CD4-positive, alpha-beta T cell (primary cell): ENCODE data around the gene WDFY4. TPM values are rescaled to one million over a fixed set of nuclear protein-coding genes. Genes with fewer than 3 reads are reported as not detected.

ENCODE experiments used
- ATAC-seq: fragments of 200-7000 bp; cut with Tn5 transposase; one replicate; pipeline ENCODE4 v1.10.0; 2022; ENCODE audit warnings: mild to moderate bottlenecking; ENCODE audit not compliant: poor library complexity
- CTCF ChIA-PET: fragments of 350-600 bp; sonication (Branson Sonifier 250); formaldehyde crosslinking; loops from one replicate; lab custom pipeline; 2021; ENCODE audit warnings: antibody characterized with exemption, inconsistent platforms; lab: Charles Lee
- POLR2A ChIA-PET: fragments of 350-600 bp; sonication (Branson Sonifier 250); formaldehyde crosslinking; loops from one replicate; lab custom pipeline; 2021; ENCODE audit warnings: antibody characterized with exemption, inconsistent platforms; lab: Charles Lee
- DNase-seq, 14 experiments: peaks; one replicate each; pipeline ENCODE4 v3.0.0-alpha.2; 2013 to 2020; ENCODE audit warnings: mixed read lengths in 2 of 14
- H3K27ac ChIP-seq, 2 donors: one replicate each; pipeline versions ENCODE4 v1.5.1 to v1.7.0; 2013; ENCODE audit warnings: low read length in 2 of 2, low read depth in 1 of 2, mild to moderate bottlenecking in 1 of 2
- H3K27me3 ChIP-seq, 2 experiments: 1 replicate in 1 of 2; 2 replicates in 1 of 2; pipeline versions ENCODE4 v1.6.1 to v1.7.0; 2013; ENCODE audit warnings: low read length in 2 of 2, control low read depth in 1 of 2, mild to moderate bottlenecking in 1 of 2, moderate library complexity in 1 of 2; ENCODE audit not compliant: insufficient read depth in 2 of 2, control insufficient read depth in 1 of 2
- H3K36me3 ChIP-seq: one replicate; pipeline ENCODE4 v1.6.1; 2013; ENCODE audit warnings: low read length, control low read depth; ENCODE audit not compliant: insufficient read depth
- H3K4me1 ChIP-seq: one replicate; pipeline ENCODE4 v1.6.1; 2013; ENCODE audit warnings: low read length, control low read depth; ENCODE audit not compliant: insufficient read depth
- H3K4me3 ChIP-seq: one replicate; pipeline ENCODE4 v1.5.1; 2013; ENCODE audit warnings: mild to moderate bottlenecking, low read length, moderate library complexity
- H3K9me3 ChIP-seq, 2 experiments: 1 replicate in 1 of 2; 2 replicates in 1 of 2; pipeline versions ENCODE4 v1.6.1 to v1.7.0; 2013; ENCODE audit warnings: low read length in 2 of 2, mild to moderate bottlenecking in 2 of 2, control low read depth in 1 of 2, moderate library complexity in 1 of 2; ENCODE audit not compliant: control insufficient read depth in 1 of 2, insufficient read depth in 1 of 2
- H3K27ac Mint-ChIP-seq: one replicate; pipeline ENCODE4 v1.8.0; 2020; ENCODE audit warnings: mixed read lengths
- H3K27me3 Mint-ChIP-seq: one replicate; pipeline ENCODE4 v1.8.0; 2021; ENCODE audit warnings: mixed read lengths
- H3K36me3 Mint-ChIP-seq: one replicate; pipeline ENCODE4 v1.8.0; 2021; ENCODE audit warnings: low read depth, mixed read lengths
- H3K4me1 Mint-ChIP-seq: one replicate; pipeline ENCODE4 v1.8.0; 2021; ENCODE audit warnings: low read depth, mixed read lengths
- H3K4me3 Mint-ChIP-seq: one replicate; pipeline ENCODE4 v1.8.0; 2020; ENCODE audit warnings: mild to moderate bottlenecking, mixed read lengths
- H3K9me3 Mint-ChIP-seq: one replicate; pipeline ENCODE4 v1.8.0; 2020; ENCODE audit warnings: mixed read lengths
- intact Hi-C, 2 experiments: fragments of 100-400 bp; cut with DNase I in 1 of 2; cut with micrococcal nuclease in 1 of 2; formaldehyde crosslinking; loops; one replicate each; pipeline versions ENCODE4 v1.15.1 to v1.9.0; 2023 to 2025; cut with DNase I, micrococcal nuclease
- total RNA-seq, 174 experiments: library from RNA in 2 of 174; stranded (reverse) in 2 of 174; gene quantifications; one replicate each; pipeline ENCODE4 v1.2.3 and lab custom pipeline; 2021 to 2026
- TF ChIP-seq, protein P1 (sequence below): fragments of 200-600 bp; IDR thresholded peaks from one replicate; pipeline ENCODE4 v1.8.0; 2022; ENCODE audit warnings: antibody characterized with exemption, mild to moderate bottlenecking

The WDFY4 gene
- total RNA-seq, 2 experiments from 2014 or later, result 1.3 to 2.5 TPM

DNA sequence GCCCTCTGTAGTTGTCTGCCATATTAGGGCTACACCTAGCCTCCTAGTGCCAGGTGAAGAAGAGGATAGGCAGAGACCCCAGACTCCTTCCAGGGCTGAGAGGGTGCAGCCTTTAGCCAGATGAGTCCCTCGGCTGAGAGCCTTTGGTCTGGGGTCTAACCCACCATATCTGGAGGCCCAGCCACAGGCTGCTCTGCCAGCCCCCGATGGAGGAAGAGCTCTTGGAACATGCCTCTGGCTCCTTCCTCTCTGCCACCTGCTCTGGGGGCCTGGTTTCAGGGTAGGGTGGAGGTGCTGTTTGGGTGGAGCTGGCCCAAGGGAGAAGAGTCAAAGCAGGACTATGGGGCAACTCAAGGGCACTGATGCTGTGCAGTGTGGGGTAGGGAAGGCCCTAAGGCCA lies 253.6 kb downstream of the WDFY4 start:
- Mint-ChIP-seq H3K36me3 (no peaks in the 10 kb centered on the region), H3K27me3 (no peaks in the 10 kb centered on the region), H3K4me1 (no peaks in the 10 kb centered on the region), H3K9me3 (no peaks in the 10 kb centered on the region), H3K27ac (no peak overlapping the region), H3K4me3 (no peak overlapping the region)
- H3K4me3 ChIP-seq, result no peak overlapping the region
- intact Hi-C loops, result no loop called here
- DNase-seq, result no peak
- no peaks in the 10 kb centered on the region for H3K9me3 ChIP-seq
- TF ChIP-seq, protein P1, sequence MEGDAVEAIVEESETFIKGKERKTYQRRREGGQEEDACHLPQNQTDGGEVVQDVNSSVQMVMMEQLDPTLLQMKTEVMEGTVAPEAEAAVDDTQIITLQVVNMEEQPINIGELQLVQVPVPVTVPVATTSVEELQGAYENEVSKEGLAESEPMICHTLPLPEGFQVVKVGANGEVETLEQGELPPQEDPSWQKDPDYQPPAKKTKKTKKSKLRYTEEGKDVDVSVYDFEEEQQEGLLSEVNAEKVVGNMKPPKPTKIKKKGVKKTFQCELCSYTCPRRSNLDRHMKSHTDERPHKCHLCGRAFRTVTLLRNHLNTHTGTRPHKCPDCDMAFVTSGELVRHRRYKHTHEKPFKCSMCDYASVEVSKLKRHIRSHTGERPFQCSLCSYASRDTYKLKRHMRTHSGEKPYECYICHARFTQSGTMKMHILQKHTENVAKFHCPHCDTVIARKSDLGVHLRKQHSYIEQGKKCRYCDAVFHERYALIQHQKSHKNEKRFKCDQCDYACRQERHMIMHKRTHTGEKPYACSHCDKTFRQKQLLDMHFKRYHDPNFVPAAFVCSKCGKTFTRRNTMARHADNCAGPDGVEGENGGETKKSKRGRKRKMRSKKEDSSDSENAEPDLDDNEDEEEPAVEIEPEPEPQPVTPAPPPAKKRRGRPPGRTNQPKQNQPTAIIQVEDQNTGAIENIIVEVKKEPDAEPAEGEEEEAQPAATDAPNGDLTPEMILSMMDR, result no peak
- H3K27me3 ChIP-seq, result no peaks in the 10 kb centered on the region
- ChIA-PET CTCF (no interaction called here), POLR2A (no interaction called here)
- no peaks in the 10 kb centered on the region for H3K36me3 ChIP-seq
- no peak for ATAC-seq
- no peaks in the 10 kb centered on the region for H3K4me1 ChIP-seq
- no peak overlapping the region for H3K27ac ChIP-seq

DNA sequence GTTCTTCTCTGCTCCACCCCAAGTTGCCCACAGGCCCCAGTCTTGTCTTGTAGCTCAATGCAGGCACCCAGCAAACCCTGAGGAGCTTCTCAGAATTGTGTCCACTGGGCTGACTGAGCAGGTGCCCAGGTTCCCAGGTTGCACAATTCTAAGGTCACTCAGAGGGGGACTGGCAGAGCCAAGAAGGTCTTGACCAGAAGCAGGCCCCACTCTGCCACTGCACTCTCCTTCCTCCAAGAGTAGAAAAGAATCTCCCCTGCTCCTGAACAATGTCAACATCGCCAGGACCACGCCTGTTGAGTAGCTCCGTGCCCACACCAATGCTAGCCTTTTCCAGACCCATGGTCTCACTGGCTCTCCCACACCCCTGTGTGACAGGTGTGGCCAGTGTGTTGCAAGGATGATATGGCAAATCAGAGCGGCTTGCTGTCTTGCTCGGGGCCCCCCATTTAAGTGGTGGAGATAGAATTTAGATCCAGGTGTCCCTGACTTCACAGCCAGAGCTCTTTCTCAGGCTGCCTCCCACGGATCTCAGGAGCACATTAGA lies 254.4 kb downstream of the WDFY4 start:
- H3K27me3 Mint-ChIP-seq, result no peaks in the 10 kb centered on the region
- H3K9me3 Mint-ChIP-seq, result no peaks in the 10 kb centered on the region
- ChIA-PET POLR2A (no interaction called here), CTCF (no interaction called here)
- ATAC-seq, result no peak
- Histone ChIP-seq H3K27me3 (no peaks in the 10 kb centered on the region), H3K9me3 (no peaks in the 10 kb centered on the region), H3K4me3 (no peak overlapping the region), H3K36me3 (no peaks in the 10 kb centered on the region), H3K4me1 (no peaks in the 10 kb centered on the region), H3K27ac (no peak overlapping the region)
- no peaks in the 10 kb centered on the region for H3K36me3 Mint-ChIP-seq
- no peak for DNase-seq
- TF ChIP-seq, protein P1, result no peak
- no peak overlapping the region for H3K4me3 Mint-ChIP-seq
- intact Hi-C loops, result no loop called here
- H3K4me1 Mint-ChIP-seq, result no peaks in the 10 kb centered on the region
- no peak overlapping the region for H3K27ac Mint-ChIP-seq

DNA sequence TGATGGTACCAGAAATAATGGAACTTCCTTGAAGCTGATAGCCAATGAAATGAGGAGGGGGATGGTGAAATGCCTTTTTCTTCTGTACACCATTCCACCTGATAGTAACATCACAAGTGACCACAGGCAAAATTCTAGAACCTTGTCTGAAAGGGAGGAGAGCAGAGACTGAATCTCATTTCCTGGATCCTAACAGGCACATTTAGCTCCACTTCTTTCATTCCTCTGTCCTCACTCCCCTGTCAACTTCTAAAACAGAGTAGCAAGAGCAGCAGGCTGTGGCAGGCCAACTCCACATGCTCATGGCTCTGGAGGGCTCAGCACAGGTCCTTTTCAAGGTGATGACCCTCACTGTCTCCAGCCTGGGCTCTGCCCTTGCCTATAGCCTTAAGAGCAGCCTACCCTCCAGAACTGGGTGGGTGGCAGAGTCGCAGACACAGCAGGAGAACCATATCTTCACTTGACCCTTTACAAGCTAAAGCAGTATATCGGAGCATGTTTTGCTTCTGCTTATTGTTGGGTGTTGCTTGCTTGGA lies 255.2 kb downstream of the WDFY4 start, which contains the start of gene LRRC18:
TSS of gene LRRC18 (minus strand) at position 51 of the 536 bp plus-strand sequence. CDS start 25,685 bp downstream, outside the sequence.
- Histone ChIP-seq H3K27me3 (no peaks in the 10 kb centered on the region), H3K27ac (no peak within 1 kb of the TSS), H3K9me3 (no peaks in the 10 kb centered on the region), H3K4me1 (no peaks in the 10 kb centered on the region), H3K36me3 (no peaks in the 10 kb centered on the region), H3K4me3 (no peak within 1 kb of the TSS)
- H3K27me3 Mint-ChIP-seq, result no peaks in the 10 kb centered on the region
- DNase-seq (no peak), ATAC-seq (no peak)
- ChIA-PET CTCF (no interaction called here), POLR2A (no interaction called here)
- no peaks in the 10 kb centered on the region for H3K36me3 Mint-ChIP-seq
- no peaks in the 10 kb centered on the region for H3K4me1 Mint-ChIP-seq
- intact Hi-C loops, result no loop called here
- TF ChIP-seq, protein P1, result no peak
- no peak within 1 kb of the TSS for H3K27ac Mint-ChIP-seq
- H3K9me3 Mint-ChIP-seq, result no peaks in the 10 kb centered on the region
- H3K4me3 Mint-ChIP-seq, result no peak within 1 kb of the TSS
